Measurements from ENCODE around the gene CACNA1D. TPM values are rescaled to one million over a fixed set of nuclear protein-coding genes. Genes with fewer than 3 reads are reported as not detected.

Gene CACNA1D
- total and polyA plus RNA-seq, 9 of the 15 experiments (the other 6 are each of a cell fraction or from before 2014, with no cell fraction given), result 0.29 TPM; not detected in 8

GRCh38 chr3:53602866-53603265, 108.5 kb downstream of the CACNA1D start (continued):
- TF ChIP-seq, protein P1, sequence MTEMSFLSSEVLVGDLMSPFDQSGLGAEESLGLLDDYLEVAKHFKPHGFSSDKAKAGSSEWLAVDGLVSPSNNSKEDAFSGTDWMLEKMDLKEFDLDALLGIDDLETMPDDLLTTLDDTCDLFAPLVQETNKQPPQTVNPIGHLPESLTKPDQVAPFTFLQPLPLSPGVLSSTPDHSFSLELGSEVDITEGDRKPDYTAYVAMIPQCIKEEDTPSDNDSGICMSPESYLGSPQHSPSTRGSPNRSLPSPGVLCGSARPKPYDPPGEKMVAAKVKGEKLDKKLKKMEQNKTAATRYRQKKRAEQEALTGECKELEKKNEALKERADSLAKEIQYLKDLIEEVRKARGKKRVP (CRISPR knock-in tag; IDR thresholded peaks at IDR 0.05), result no peak
- TF ChIP-seq NFYB (IDR thresholded peaks at IDR 0.05; ENCODE audit: extremely low read depth, insufficient read length) (no peak), DDX20 (tag; IDR thresholded peaks at IDR 0.05; ENCODE audit: low read depth) (no peak), UBTF (IDR thresholded peaks at IDR 0.05; ENCODE audit: borderline replicate concordance in 1 of 2, low read depth in 2 of 2, low read length in 2 of 2) (no peak), JUND (IDR thresholded peaks at IDR 0.05; ENCODE audit: borderline replicate concordance, low read depth, low read length) (no peak), JUND (tag; IDR thresholded peaks at IDR 0.05; ENCODE audit: borderline replicate concordance, low read depth, low read length) (no peak), ZFP36 (IDR thresholded peaks at IDR 0.05; ENCODE audit: low read depth, low read length, partially characterized antibody) (no peak), BCLAF1 (IDR thresholded peaks at IDR 0.05; ENCODE audit: borderline replicate concordance in 1 of 2, control insufficient read depth in 1 of 2, low read depth in 2 of 2, low read length in 1 of 2) (no peak), TARDBP (IDR thresholded peaks at IDR 0.05) (no peak)
- TF ChIP-seq, protein P2, sequence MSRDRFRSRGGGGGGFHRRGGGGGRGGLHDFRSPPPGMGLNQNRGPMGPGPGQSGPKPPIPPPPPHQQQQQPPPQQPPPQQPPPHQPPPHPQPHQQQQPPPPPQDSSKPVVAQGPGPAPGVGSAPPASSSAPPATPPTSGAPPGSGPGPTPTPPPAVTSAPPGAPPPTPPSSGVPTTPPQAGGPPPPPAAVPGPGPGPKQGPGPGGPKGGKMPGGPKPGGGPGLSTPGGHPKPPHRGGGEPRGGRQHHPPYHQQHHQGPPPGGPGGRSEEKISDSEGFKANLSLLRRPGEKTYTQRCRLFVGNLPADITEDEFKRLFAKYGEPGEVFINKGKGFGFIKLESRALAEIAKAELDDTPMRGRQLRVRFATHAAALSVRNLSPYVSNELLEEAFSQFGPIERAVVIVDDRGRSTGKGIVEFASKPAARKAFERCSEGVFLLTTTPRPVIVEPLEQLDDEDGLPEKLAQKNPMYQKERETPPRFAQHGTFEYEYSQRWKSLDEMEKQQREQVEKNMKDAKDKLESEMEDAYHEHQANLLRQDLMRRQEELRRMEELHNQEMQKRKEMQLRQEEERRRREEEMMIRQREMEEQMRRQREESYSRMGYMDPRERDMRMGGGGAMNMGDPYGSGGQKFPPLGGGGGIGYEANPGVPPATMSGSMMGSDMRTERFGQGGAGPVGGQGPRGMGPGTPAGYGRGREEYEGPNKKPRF (IDR thresholded peaks at IDR 0.05; ENCODE audit: low read depth, low read length), result no peak

Measured in K562 (cell line).